ENCODE measurements around the gene PSEN2. TPM values are rescaled to one million over a fixed set of nuclear protein-coding genes. Genes with fewer than 3 reads are reported as not detected.
"Not testable (repeated sequence)": the region's sequence is repeated elsewhere in the genome, so short reads cannot be mapped to it uniquely, and the experiment has no call there.

PSEN2 gene
- total RNA-seq, 4 donors from 2014 or later = 31.4 to 57.8 (median 39.1) TPM

GRCh38 chr1:226829105-226829504 is 41.3 kb upstream of the PSEN2 start:
- Histone ChIP-seq H3K4me3 (no peak overlapping the region), H3K4me1 (peaks cover 0 to 11% (median 2%) of the 10 kb centered on the region in 4 donors), H3K9me3 (no peaks in the 10 kb centered on the region), H3K27ac (no peak overlapping the region), H3K36me3 (no peaks in the 10 kb centered on the region), H3K27me3 (no peaks in the 10 kb centered on the region)
- TF ChIP-seq, protein P1, sequence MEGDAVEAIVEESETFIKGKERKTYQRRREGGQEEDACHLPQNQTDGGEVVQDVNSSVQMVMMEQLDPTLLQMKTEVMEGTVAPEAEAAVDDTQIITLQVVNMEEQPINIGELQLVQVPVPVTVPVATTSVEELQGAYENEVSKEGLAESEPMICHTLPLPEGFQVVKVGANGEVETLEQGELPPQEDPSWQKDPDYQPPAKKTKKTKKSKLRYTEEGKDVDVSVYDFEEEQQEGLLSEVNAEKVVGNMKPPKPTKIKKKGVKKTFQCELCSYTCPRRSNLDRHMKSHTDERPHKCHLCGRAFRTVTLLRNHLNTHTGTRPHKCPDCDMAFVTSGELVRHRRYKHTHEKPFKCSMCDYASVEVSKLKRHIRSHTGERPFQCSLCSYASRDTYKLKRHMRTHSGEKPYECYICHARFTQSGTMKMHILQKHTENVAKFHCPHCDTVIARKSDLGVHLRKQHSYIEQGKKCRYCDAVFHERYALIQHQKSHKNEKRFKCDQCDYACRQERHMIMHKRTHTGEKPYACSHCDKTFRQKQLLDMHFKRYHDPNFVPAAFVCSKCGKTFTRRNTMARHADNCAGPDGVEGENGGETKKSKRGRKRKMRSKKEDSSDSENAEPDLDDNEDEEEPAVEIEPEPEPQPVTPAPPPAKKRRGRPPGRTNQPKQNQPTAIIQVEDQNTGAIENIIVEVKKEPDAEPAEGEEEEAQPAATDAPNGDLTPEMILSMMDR (IDR thresholded peaks at IDR 0.05) = no peak
- no peak for DNase-seq

- Histone ChIP-seq H3K27me3 (no peaks in the 10 kb centered on the region), H3K27ac (no peak overlapping the region), H3K36me3 (no peaks in the 10 kb centered on the region), H3K4me3 (no peak overlapping the region), H3K4me1 (peaks cover 0 to 11% (median 2%) of the 10 kb centered on the region in 4 donors), H3K9me3 (no peaks in the 10 kb centered on the region)
- TF ChIP-seq, protein P1 (IDR thresholded peaks at IDR 0.05) = no peak
- no peak for TF ChIP-seq POLR2A (IDR thresholded peaks at IDR 0.05)
- DNase-seq = no peak
These were observed 38.5 kb upstream of the PSEN2 start for GRCh38 chr1:226831953-226832352.

GRCh38 chr1:226832613-226833012 is 37.8 kb upstream of the PSEN2 start:
- H3K36me3 ChIP-seq = no peaks in the 10 kb centered on the region
- H3K4me1 ChIP-seq = peaks cover 0 to 7% (median 2%) of the 10 kb centered on the region in 4 donors
- no peaks in the 10 kb centered on the region for H3K27me3 ChIP-seq
- H3K9me3 ChIP-seq = no peaks in the 10 kb centered on the region
- H3K4me3 ChIP-seq = no peak overlapping the region
- TF ChIP-seq POLR2A (IDR thresholded peaks at IDR 0.05) = no peak
- TF ChIP-seq, protein P1 (IDR thresholded peaks at IDR 0.05) = no peak
- DNase-seq = no peak
- H3K27ac ChIP-seq = no peak overlapping the region

DNA sequence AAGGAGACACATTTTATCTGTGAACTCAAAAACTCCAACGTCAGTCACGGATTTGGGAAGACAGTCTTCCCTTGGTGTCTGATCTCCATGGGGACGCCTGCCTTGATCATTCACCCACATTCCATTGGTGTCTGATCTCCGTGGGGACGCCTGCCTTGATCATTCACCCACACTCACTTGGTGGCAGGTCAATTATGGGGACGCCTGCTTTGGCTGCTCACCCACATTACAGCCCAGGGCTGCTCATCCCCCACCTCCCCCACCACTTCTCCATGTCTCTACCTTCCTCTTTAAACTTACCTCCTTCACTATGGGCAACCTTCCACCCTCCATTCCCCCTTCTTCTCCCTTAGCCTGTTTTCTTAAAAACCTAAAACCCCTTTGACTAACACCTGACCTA is 36.2 kb upstream of the PSEN2 start:
- H3K36me3 ChIP-seq, H3K4me3 ChIP-seq, H3K27me3 ChIP-seq, H3K4me1 ChIP-seq, H3K9me3 ChIP-seq, H3K27ac ChIP-seq, DNase-seq: not testable (repeated sequence)

- not testable (repeated sequence) for H3K9me3 ChIP-seq, DNase-seq, H3K27ac ChIP-seq, H3K4me3 ChIP-seq, H3K4me1 ChIP-seq, H3K27me3 ChIP-seq, H3K36me3 ChIP-seq
These were observed 35.0 kb upstream of the PSEN2 start for GRCh38 chr1:226835396-226835795.

- not testable (repeated sequence) for H3K4me1 ChIP-seq
These were observed 32.5 kb upstream of the PSEN2 start for GRCh38 chr1:226837966-226838365.

DNA sequence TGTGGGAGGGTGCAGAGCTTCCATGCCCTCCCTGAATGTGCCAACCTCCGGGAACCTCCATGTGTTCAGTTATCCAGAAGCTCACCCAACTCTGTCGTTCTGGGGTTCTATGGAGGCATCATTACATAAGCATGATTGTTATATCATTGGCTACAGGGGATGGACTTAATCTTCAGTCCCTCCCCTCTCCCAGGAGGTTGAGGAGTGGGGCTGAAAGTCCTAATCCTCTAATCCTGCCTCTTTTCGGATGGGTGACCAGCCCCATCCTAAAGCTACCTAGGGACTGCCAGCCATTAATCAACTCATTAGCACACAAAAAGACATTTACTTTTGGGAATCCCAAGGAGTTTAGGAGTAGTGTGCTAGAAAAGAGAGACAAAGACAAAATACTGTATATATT is 32.0 kb upstream of the PSEN2 start:
- H3K27me3 ChIP-seq = no peaks in the 10 kb centered on the region
- H3K9me3 ChIP-seq = no peaks in the 10 kb centered on the region
- H3K4me1 ChIP-seq = no peaks in the 10 kb centered on the region
- no peak overlapping the region for H3K27ac ChIP-seq
- no peaks in the 10 kb centered on the region for H3K36me3 ChIP-seq
- H3K4me3 ChIP-seq = no peak overlapping the region
- no peak for TF ChIP-seq POLR2A (IDR thresholded peaks at IDR 0.05)
- TF ChIP-seq, protein P1 (IDR thresholded peaks at IDR 0.05) = no peak
- no peak for DNase-seq

More at GRCh38 chr1:226837966-226838365, 32.5 kb upstream of the PSEN2 start:
- not testable (repeated sequence) for H3K4me3 ChIP-seq, H3K9me3 ChIP-seq, H3K36me3 ChIP-seq, H3K27me3 ChIP-seq, DNase-seq, H3K27ac ChIP-seq
